ENCODE measurements around the gene ACAD8.
A peak's percentile ranks its signal among the peaks of the same experiment; 100 is the strongest.

The ACAD8 gene

GRCh38 chr11:134229126-134229790 lies 24.1 kb upstream of the ACAD8 start:
- peaks cover 67% of the 10 kb centered on the region for H3K4me1 Mint-ChIP-seq
- peaks cover 11% of the 10 kb centered on the region for H3K36me3 Mint-ChIP-seq (ENCODE audit: insufficient read depth)
- no peaks in the 10 kb centered on the region for H3K27me3 Mint-ChIP-seq
- H3K4me3 Mint-ChIP-seq, result peak overlapping the region; percentile 57
- H3K9me3 Mint-ChIP-seq, result no peaks in the 10 kb centered on the region
- no peak for DNase-seq (ENCODE audit: low spot score in 2 of 2)
- peak overlapping the region; percentile 72 for H3K27ac Mint-ChIP-seq (ENCODE audit: low read depth)
- ATAC-seq (replicated peaks; ENCODE audit: extremely low read depth, poor library complexity, severe bottlenecking), result no peak

- DNase-seq (ENCODE audit: low spot score in 2 of 2), result no peak
- Mint-ChIP-seq H3K9me3 (no peaks in the 10 kb centered on the region), H3K4me1 (peaks cover 67% of the 10 kb centered on the region), H3K36me3 (ENCODE audit: insufficient read depth) (peaks cover 12% of the 10 kb centered on the region), H3K4me3 (peak overlapping the region; percentile 57), H3K27me3 (no peaks in the 10 kb centered on the region), H3K27ac (ENCODE audit: low read depth) (peak overlapping the region; percentile 72)
- ATAC-seq (replicated peaks; ENCODE audit: extremely low read depth, poor library complexity, severe bottlenecking), result no peak
Observed at GRCh38 chr11:134230339-134230738, 23.0 kb upstream of the ACAD8 start.

DNA sequence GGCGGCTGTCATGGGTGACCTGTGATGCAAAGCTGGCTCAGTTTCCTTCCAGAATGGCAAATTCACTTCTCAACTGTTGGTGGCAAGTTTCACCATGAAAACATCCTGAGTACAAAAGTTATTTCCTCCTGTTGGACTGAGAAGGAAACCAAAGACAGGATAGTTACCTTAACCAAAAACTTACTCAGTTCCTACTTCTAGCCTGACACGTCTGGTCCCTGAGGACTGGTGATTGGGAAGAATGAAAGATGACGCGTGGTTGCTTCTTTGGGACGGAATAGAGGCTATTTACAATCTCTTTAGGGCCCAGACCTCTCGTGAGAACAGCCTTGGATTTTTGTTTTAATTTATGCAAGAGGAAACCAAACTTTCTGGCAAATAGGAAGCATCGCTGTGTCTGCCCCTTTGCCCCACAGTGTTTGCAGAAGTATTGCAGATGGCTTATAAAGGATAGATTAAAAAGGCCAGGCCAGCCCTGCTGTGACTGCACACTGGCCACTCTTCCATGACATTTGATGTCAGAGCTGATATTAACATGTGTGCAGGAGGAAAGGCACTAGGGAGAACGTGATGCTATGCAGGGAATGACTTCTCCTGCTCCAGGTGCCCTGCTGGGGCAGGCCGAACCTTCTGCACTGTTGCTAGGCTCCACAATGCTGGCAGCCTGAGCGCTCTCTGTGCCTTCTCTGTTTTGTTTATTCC lies 21.3 kb upstream of the ACAD8 start:
- H3K36me3 Mint-ChIP-seq (ENCODE audit: insufficient read depth), result peaks cover 12% of the 10 kb centered on the region
- no peaks in the 10 kb centered on the region for H3K9me3 Mint-ChIP-seq
- H3K4me1 Mint-ChIP-seq, result peaks cover 52% of the 10 kb centered on the region
- no peaks in the 10 kb centered on the region for H3K27me3 Mint-ChIP-seq
- DNase-seq (ENCODE audit: low spot score in 2 of 2) (no peak), ATAC-seq (replicated peaks; ENCODE audit: extremely low read depth, poor library complexity, severe bottlenecking) (no peak)
- H3K4me3 Mint-ChIP-seq, result no peak overlapping the region
- no peak overlapping the region for H3K27ac Mint-ChIP-seq (ENCODE audit: low read depth)

- ATAC-seq (replicated peaks; ENCODE audit: extremely low read depth, poor library complexity, severe bottlenecking), result no peak
Observed at GRCh38 chr11:134233729-134234179, 19.6 kb upstream of the ACAD8 start.

DNA sequence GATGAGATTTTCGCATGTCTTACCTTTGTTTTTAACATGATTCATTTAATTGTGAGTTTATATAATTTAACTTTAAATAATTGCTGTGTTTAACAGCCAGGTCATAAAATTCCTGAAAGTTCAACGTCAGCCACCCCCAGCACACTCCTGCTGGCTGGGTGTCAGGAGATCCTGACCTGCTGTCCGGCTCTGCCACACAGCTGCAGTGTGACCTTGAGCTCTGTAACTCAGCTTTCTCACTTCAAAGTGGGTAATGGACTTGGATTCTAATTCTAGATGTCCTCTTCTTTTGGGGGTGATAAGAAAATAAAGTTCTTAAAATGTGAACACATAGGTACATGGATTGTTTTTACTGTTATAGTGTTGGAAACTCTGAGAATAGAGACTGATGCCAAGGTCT lies 18.0 kb upstream of the ACAD8 start:
- Mint-ChIP-seq H3K4me3 (no peak overlapping the region), H3K4me1 (peaks cover 19% of the 10 kb centered on the region), H3K9me3 (no peaks in the 10 kb centered on the region), H3K27ac (ENCODE audit: low read depth) (no peak overlapping the region), H3K27me3 (no peaks in the 10 kb centered on the region), H3K36me3 (ENCODE audit: insufficient read depth) (peaks cover 18% of the 10 kb centered on the region)
- DNase-seq (ENCODE audit: low spot score in 2 of 2), result no peak
- ATAC-seq (replicated peaks; ENCODE audit: extremely low read depth, poor library complexity, severe bottlenecking), result no peak

More at GRCh38 chr11:134233729-134234179, 19.6 kb upstream of the ACAD8 start:
- no peak overlapping the region for H3K4me3 Mint-ChIP-seq
- no peak for DNase-seq (ENCODE audit: low spot score in 2 of 2)
- H3K9me3 Mint-ChIP-seq, result no peaks in the 10 kb centered on the region
- no peak overlapping the region for H3K27ac Mint-ChIP-seq (ENCODE audit: low read depth)
- H3K27me3 Mint-ChIP-seq, result no peaks in the 10 kb centered on the region
- peaks cover 35% of the 10 kb centered on the region for H3K4me1 Mint-ChIP-seq
- peaks cover 16% of the 10 kb centered on the region for H3K36me3 Mint-ChIP-seq (ENCODE audit: insufficient read depth)

- Mint-ChIP-seq H3K36me3 (ENCODE audit: insufficient read depth) (peaks cover 22% of the 10 kb centered on the region), H3K4me1 (peaks cover 11% of the 10 kb centered on the region), H3K27ac (ENCODE audit: low read depth) (peak overlapping the region; percentile 42), H3K27me3 (no peaks in the 10 kb centered on the region), H3K4me3 (no peak overlapping the region), H3K9me3 (no peaks in the 10 kb centered on the region)
- ATAC-seq (replicated peaks; ENCODE audit: extremely low read depth, poor library complexity, severe bottlenecking) (no peak), DNase-seq (ENCODE audit: low spot score in 2 of 2) (no peak)
Observed at GRCh38 chr11:134236834-134237556, 16.4 kb upstream of the ACAD8 start.

DNA sequence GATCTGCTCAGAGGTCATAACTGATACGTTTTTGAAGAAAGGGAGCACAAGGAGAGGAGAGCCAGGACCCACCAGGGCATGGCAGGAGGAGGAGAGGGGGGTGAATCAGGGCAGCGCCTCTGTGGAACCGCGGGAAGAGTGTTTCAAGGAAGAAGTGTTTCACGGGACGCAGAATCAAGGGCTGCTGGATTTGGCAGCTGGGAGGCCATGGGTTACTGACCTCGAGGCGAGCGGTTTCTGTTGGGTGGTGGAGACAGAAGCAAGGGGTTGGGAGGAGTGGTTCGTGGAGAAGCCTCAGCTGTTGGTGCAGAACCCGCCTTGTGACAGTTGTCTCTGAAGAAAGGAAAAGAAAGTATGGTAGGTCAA lies 15.8 kb upstream of the ACAD8 start:
- Mint-ChIP-seq H3K9me3 (no peaks in the 10 kb centered on the region), H3K36me3 (ENCODE audit: insufficient read depth) (peaks cover 26% of the 10 kb centered on the region), H3K4me1 (peaks cover 6% of the 10 kb centered on the region), H3K27me3 (no peaks in the 10 kb centered on the region), H3K4me3 (no peak overlapping the region), H3K27ac (ENCODE audit: low read depth) (peak overlapping the region; percentile 42)
- no peak for DNase-seq (ENCODE audit: low spot score in 2 of 2)
- no peak for ATAC-seq (replicated peaks; ENCODE audit: extremely low read depth, poor library complexity, severe bottlenecking)

- Mint-ChIP-seq H3K36me3 (ENCODE audit: insufficient read depth) (peaks cover 27% of the 10 kb centered on the region), H3K27me3 (no peaks in the 10 kb centered on the region), H3K9me3 (no peaks in the 10 kb centered on the region), H3K27ac (ENCODE audit: low read depth) (no peak overlapping the region), H3K4me3 (no peak overlapping the region), H3K4me1 (no peaks in the 10 kb centered on the region)
- DNase-seq (ENCODE audit: low spot score in 2 of 2) (no peak), ATAC-seq (replicated peaks; ENCODE audit: extremely low read depth, poor library complexity, severe bottlenecking) (no peak)
Observed at GRCh38 chr11:134238956-134239355, 14.4 kb upstream of the ACAD8 start.

DNA sequence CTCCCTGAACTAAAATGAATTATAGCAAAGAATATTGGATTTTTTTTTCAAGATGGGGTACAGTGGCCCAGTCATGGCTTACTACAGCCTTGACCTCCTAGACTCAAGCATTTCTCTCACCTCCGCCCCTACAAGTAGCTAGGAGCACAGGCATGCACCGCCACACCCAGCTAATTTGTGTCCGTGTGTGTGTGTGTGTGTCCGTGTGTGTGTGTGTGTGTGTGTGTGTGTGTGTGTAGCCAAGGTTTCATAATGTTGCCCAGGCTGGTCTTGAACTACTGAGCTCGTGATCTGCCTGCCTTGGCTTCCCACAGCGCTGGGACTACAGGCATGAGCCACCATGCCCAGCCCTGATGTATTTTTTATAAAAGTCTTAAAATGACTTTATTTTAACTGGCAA lies 12.8 kb upstream of the ACAD8 start:
- DNase-seq (ENCODE audit: low spot score in 2 of 2), result no peak
- no peak overlapping the region for H3K4me3 Mint-ChIP-seq
- no peak overlapping the region for H3K27ac Mint-ChIP-seq (ENCODE audit: low read depth)
- H3K9me3 Mint-ChIP-seq, result no peaks in the 10 kb centered on the region
- no peaks in the 10 kb centered on the region for H3K27me3 Mint-ChIP-seq
- H3K36me3 Mint-ChIP-seq (ENCODE audit: insufficient read depth), result peaks cover 20% of the 10 kb centered on the region
- no peaks in the 10 kb centered on the region for H3K4me1 Mint-ChIP-seq
- no peak for ATAC-seq (replicated peaks; ENCODE audit: extremely low read depth, poor library complexity, severe bottlenecking)

DNA sequence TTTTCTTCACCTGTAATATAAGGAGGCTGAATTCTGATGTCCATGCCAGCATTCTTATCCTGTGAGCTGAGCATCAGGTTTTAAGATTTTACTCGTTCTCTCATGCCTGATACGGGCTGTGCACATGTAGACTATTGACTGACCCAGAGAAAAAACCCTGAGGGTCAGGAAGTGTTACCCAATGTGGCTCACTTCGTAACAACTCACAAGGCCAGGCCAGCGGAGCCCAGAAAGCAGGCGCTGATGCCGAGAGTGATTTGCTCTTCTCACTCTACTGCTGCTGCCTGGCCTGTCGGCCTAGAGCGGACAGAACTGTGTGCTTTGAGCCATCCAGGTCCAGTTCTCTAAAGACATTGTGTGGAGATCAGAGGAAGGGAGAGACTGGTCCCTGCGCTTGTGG lies 11.0 kb upstream of the ACAD8 start:
- Mint-ChIP-seq H3K4me3 (no peak overlapping the region), H3K27me3 (no peaks in the 10 kb centered on the region), H3K27ac (ENCODE audit: low read depth) (peak overlapping the region; percentile 26), H3K36me3 (ENCODE audit: insufficient read depth) (peaks cover 24% of the 10 kb centered on the region), H3K4me1 (no peaks in the 10 kb centered on the region), H3K9me3 (no peaks in the 10 kb centered on the region)
- no peak for ATAC-seq (replicated peaks; ENCODE audit: extremely low read depth, poor library complexity, severe bottlenecking)
- DNase-seq (ENCODE audit: low spot score in 2 of 2), result no peak

DNA sequence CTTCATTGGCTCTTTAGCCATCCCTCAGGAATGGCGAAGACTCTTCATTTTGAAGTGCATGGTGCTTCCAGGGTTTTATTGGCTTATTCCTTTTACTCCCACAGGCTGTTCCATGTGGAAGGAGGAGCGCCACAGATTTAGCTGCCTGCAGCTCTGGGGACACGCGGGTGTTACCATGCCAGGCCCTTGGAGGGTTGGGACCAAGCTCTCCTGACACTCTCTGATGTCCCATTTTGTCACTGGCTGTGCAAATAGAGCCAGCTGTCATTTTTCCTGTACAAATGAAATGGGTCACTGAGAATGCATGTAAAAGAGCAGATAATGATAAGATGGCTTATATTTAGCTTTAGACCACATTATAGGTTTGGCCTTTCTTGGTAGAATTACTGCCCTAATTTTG lies 9.5 kb upstream of the ACAD8 start:
- H3K36me3 Mint-ChIP-seq (ENCODE audit: insufficient read depth), result peaks cover 28% of the 10 kb centered on the region
- H3K4me1 Mint-ChIP-seq, result peaks cover under 1% of the 10 kb centered on the region
- H3K4me3 Mint-ChIP-seq, result no peak overlapping the region
- H3K27me3 Mint-ChIP-seq, result no peaks in the 10 kb centered on the region
- DNase-seq (ENCODE audit: low spot score in 2 of 2) (no peak), ATAC-seq (replicated peaks; ENCODE audit: extremely low read depth, poor library complexity, severe bottlenecking) (no peak)
- no peaks in the 10 kb centered on the region for H3K9me3 Mint-ChIP-seq
- H3K27ac Mint-ChIP-seq (ENCODE audit: low read depth), result no peak overlapping the region

GRCh38 chr11:134244593-134244992 lies 8.8 kb upstream of the ACAD8 start:
- no peaks in the 10 kb centered on the region for H3K27me3 Mint-ChIP-seq

GRCh38 chr11:134245434-134245833 lies 7.9 kb upstream of the ACAD8 start:
- DNase-seq (ENCODE audit: low spot score in 2 of 2) (no peak), ATAC-seq (replicated peaks; ENCODE audit: extremely low read depth, poor library complexity, severe bottlenecking) (no peak)
- Mint-ChIP-seq H3K36me3 (ENCODE audit: insufficient read depth) (peaks cover 34% of the 10 kb centered on the region), H3K27ac (ENCODE audit: low read depth) (no peak overlapping the region), H3K4me1 (peaks cover 5% of the 10 kb centered on the region), H3K27me3 (no peaks in the 10 kb centered on the region), H3K4me3 (no peak overlapping the region), H3K9me3 (no peaks in the 10 kb centered on the region)

More at GRCh38 chr11:134244593-134244992, 8.8 kb upstream of the ACAD8 start:
- H3K4me1 Mint-ChIP-seq, result peaks cover 5% of the 10 kb centered on the region
- DNase-seq (ENCODE audit: low spot score in 2 of 2), result no peak
- H3K4me3 Mint-ChIP-seq, result no peak overlapping the region
- H3K36me3 Mint-ChIP-seq (ENCODE audit: insufficient read depth), result peaks cover 34% of the 10 kb centered on the region
- no peaks in the 10 kb centered on the region for H3K9me3 Mint-ChIP-seq
- H3K27ac Mint-ChIP-seq (ENCODE audit: low read depth), result no peak overlapping the region
- ATAC-seq (replicated peaks; ENCODE audit: extremely low read depth, poor library complexity, severe bottlenecking), result peak; percentile 19
